Testis (tissue), 2 donors: ENCODE measurements around the gene KCNIP3.

Experiments used
- CTCF ChIP-seq, 3 experiments: fragments of 450-650 bp in 2 of 3; fragments of 200-600 bp in 1 of 3; sonication (generic) in 1 of 3; IDR thresholded peaks; one replicate each; pipeline ENCODE4 v1.5.1; 2016 to 2019; ENCODE audit warnings: antibody characterized with exemption in 3 of 3, mild to moderate bottlenecking in 2 of 3, moderate library complexity in 1 of 3
- POLR2A ChIP-seq: fragments of 450-650 bp; IDR thresholded peaks from one replicate; pipeline ENCODE4 v1.6.1; 2017; ENCODE audit warnings: antibody characterized with exemption, mild to moderate bottlenecking, moderate library complexity

DNA sequence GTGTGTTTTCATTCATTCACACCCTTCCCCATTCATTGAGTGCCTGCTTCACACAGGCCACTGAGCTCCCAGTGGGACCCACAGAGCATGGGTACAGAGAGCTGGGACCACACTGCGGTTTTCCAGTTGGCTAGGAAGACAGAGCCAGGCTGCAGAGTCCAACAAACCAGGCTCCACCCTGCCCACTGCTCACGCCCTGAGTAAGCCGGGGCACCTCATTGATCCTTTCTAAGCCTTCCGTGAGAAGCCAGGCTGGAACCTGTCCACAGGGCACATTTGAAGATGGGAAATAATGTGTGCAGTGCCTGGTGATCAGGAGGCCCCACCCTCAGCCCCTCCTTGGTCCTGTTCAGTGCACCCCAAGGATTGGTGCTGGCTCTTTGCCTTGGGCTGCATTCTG is 13.5 kb downstream of the KCNIP3 start:
- TF ChIP-seq CTCF (IDR thresholded peaks at IDR 0.05) (no peak), POLR2A (no peak)
